Measurements from ENCODE around the gene OLFML1. TPM values are rescaled to one million over a fixed set of nuclear protein-coding genes. Genes with fewer than 3 reads are reported as not detected.

Gene OLFML1
- total and polyA plus RNA-seq, 2 of the 8 experiments (the other 6 are each of a cell fraction or from before 2014, with no cell fraction given): 0.24 TPM; not detected in 1

DNA sequence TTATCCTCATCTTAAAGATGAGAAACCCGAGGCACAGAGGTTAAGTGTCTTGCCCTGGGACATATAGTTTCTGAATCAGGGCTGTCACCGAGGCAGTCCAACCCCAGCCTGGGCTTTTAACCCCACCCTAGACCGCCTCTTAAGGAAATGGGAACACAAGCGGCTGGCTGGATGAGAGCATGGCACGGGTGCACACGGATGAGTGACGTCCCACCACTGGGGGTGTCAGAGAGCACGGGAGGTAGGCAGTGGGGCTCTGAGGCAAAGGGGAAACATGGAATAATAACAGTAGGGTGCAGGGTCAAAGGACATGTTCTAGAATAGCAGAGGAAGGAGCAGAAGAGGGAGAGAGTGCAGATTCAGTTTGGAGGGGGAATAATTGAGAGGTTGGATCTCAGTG is 50.8 kb downstream of the OLFML1 start:
- ChIA-PET CTCF (ENCODE audit: partially characterized antibody) (interaction anchor here (0.8 to 1.4 kb wide), 3 partner anchors 12 to 70 kb away, joined by 3 to 11 read pairs (median 4); no protein-coding TSS in a partner anchor), POLR2A (ENCODE audit: partially characterized antibody) (no interaction called here)
- Histone ChIP-seq H3K36me3 (ENCODE audit: control insufficient read depth in 2 of 4, insufficient read depth in 4 of 4, low read length in 3 of 4) (no peaks in the 10 kb centered on the region), H3K27ac (ENCODE audit: low read depth, low read length) (no peak overlapping the region), H2BK12ac (ENCODE audit: low read depth, low read length) (no peak overlapping the region), H3K56ac (replicated peaks; ENCODE audit: insufficient read length, low read depth, low read length) (no peak overlapping the region), H2BK20ac (ENCODE audit: low read length) (no peak overlapping the region), H3K4me3 (ENCODE audit: extremely low read depth in 1 of 4, insufficient read depth in 2 of 4, low read depth in 3 of 4, low read length in 4 of 4) (no peak overlapping the region), H4K8ac (ENCODE audit: extremely low read depth, insufficient read depth, low read length) (no peak overlapping the region), H3K27me3 (replicated peaks in 1 of 4; ENCODE audit: control insufficient read depth in 3 of 4, extremely low read depth in 1 of 4, insufficient read depth in 3 of 4, low read length in 3 of 4) (no peaks in the 10 kb centered on the region), H2BK120ac (replicated peaks; ENCODE audit: low read depth, low read length) (no peak overlapping the region), H3K79me2 (ENCODE audit: control insufficient read depth in 1 of 2, insufficient read depth in 2 of 2, low read length in 2 of 2) (no peaks in the 10 kb centered on the region), H3K9me3 (ENCODE audit: insufficient read depth in 2 of 2, low read depth in 1 of 2, low read length in 1 of 2) (no peaks in the 10 kb centered on the region), H3K18ac (ENCODE audit: extremely low read depth, low read length) (no peak overlapping the region), H4K20me1 (replicated peaks in 1 of 2; ENCODE audit: control insufficient read depth in 1 of 2, insufficient read depth in 2 of 2, low read length in 2 of 2) (no peaks in the 10 kb centered on the region), H4K91ac (replicated peaks; ENCODE audit: insufficient read length, low read length) (no peak overlapping the region), H3K14ac (ENCODE audit: insufficient read length) (no peak overlapping the region), H3K4me2 (ENCODE audit: insufficient read depth in 1 of 2, low read depth in 2 of 2, low read length in 2 of 2) (no peak overlapping the region), H2AFZ (ENCODE audit: low read length) (no peak overlapping the region), H3K23me2 (ENCODE audit: low read depth, low read length) (no peaks in the 10 kb centered on the region), H3K4me1 (replicated peaks in 1 of 4; ENCODE audit: control insufficient read depth in 3 of 4, insufficient read depth in 4 of 4, low read length in 3 of 4) (no peaks in the 10 kb centered on the region; a peak in 2 of 7 replicates), H3K23ac (ENCODE audit: insufficient read length) (no peak overlapping the region), H2AK5ac (ENCODE audit: low read depth, low read length) (no peak overlapping the region), H3K4ac (replicated peaks; ENCODE audit: insufficient read length, low read depth, low read length) (no peak overlapping the region), H3K79me1 (ENCODE audit: low read depth, low read length) (no peaks in the 10 kb centered on the region), H4K5ac (ENCODE audit: insufficient read length, low read depth, low read length) (no peak overlapping the region), H3K9ac (replicated peaks in 1 of 4; ENCODE audit: extremely low read depth in 1 of 4, low read depth in 3 of 4, low read length in 3 of 4) (no peak overlapping the region), H2BK5ac (ENCODE audit: low read depth, low read length) (no peak overlapping the region; the same call in 1 of the 2 replicates), H2BK15ac (ENCODE audit: low read length) (no peak overlapping the region)
- peak; percentile 7 for FAIRE-seq
- 55% methylated on average over 8 of the region's 8 CpGs; no CpG with 5 or more reads in 1 of the 2 experiments for WGBS, 2 experiments (ENCODE audit: extremely low coverage in 1 of 2, insufficient coverage in 1 of 2, insufficient read length in 1 of 2, insufficient replicate concordance in 2 of 2, low coverage in 1 of 2, low lambda C conversion rate in 2 of 2, missing lambda C conversion rate in 1 of 2)
- DNase-seq (ENCODE audit: low read depth in 1 of 2, low spot score in 2 of 2): peak in 1 of 2 experiments; percentile 56
- TF ChIP-seq ASH2L (IDR thresholded peaks at IDR 0.05; ENCODE audit: low read length): no peak
- TF ChIP-seq, protein P1, sequence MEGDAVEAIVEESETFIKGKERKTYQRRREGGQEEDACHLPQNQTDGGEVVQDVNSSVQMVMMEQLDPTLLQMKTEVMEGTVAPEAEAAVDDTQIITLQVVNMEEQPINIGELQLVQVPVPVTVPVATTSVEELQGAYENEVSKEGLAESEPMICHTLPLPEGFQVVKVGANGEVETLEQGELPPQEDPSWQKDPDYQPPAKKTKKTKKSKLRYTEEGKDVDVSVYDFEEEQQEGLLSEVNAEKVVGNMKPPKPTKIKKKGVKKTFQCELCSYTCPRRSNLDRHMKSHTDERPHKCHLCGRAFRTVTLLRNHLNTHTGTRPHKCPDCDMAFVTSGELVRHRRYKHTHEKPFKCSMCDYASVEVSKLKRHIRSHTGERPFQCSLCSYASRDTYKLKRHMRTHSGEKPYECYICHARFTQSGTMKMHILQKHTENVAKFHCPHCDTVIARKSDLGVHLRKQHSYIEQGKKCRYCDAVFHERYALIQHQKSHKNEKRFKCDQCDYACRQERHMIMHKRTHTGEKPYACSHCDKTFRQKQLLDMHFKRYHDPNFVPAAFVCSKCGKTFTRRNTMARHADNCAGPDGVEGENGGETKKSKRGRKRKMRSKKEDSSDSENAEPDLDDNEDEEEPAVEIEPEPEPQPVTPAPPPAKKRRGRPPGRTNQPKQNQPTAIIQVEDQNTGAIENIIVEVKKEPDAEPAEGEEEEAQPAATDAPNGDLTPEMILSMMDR (IDR thresholded peaks at IDR 0.05; ENCODE audit: control extremely low read depth in 1 of 3, insufficient read depth in 1 of 3, low read depth in 1 of 3, low read length in 3 of 3): peak; percentile 30 to 84 (median 67)
- TF ChIP-seq RAD21 (IDR thresholded peaks at IDR 0.05 in 1 of 2, conservative IDR thresholded peaks at IDR 0.05 in 1 of 2; ENCODE audit: low read depth in 2 of 2, low read length in 2 of 2): peak; percentile 22 to 26; a peak in 2 of 4 replicates
- no peak for TF ChIP-seq CBX8 (IDR thresholded peaks at IDR 0.05; ENCODE audit: borderline replicate concordance, low read depth, low read length)
- TF ChIP-seq CREB1 (IDR thresholded peaks at IDR 0.05): peak; percentile 72
- TF ChIP-seq BCL11A (IDR thresholded peaks at IDR 0.05; ENCODE audit: low read depth in 2 of 2, low read length in 2 of 2): no peak
- TF ChIP-seq JUND (IDR thresholded peaks at IDR 0.05; ENCODE audit: low read length): no peak
- TF ChIP-seq SIX5 (IDR thresholded peaks at IDR 0.05; ENCODE audit: low read depth, low read length): no peak
- no peak for TF ChIP-seq TEAD4 (IDR thresholded peaks at IDR 0.05; ENCODE audit: low read depth, low read length)
- no peak for TF ChIP-seq SUZ12 (IDR thresholded peaks at IDR 0.05; ENCODE audit: low read length)
- no peak for TF ChIP-seq SAP30 (IDR thresholded peaks at IDR 0.05; ENCODE audit: insufficient read depth, insufficient replicate concordance, low read length)
- TF ChIP-seq MAFK (IDR thresholded peaks at IDR 0.05; ENCODE audit: low read depth, low read length): no peak
